Cardiac fibroblast (primary cell): Measurements from ENCODE around the gene ENGASE.

Experiments
- DNase-seq, 2 donors: peaks; one replicate each; pipeline versions ENCODE4 v3.0.0 to v3.0.0-alpha.2; 2010; ENCODE audit warnings: low read depth in 2 of 2
- H3K4me3 ChIP-seq, 2 donors: replicated peaks in 1 of 2; 1 replicate in 1 of 2; 2 replicates in 1 of 2; pipeline ENCODE4 v1.5.1; 2011; ENCODE audit warnings: low read depth in 2 of 2, low read length in 2 of 2, mild to moderate bottlenecking in 2 of 2, moderate library complexity in 1 of 2
- TF ChIP-seq, protein P1 (sequence below): IDR thresholded peaks from one replicate; pipeline ENCODE4 v1.5.1; 2011; ENCODE audit warnings: low read depth, mild to moderate bottlenecking, low read length, inconsistent platforms

Gene ENGASE

DNA sequence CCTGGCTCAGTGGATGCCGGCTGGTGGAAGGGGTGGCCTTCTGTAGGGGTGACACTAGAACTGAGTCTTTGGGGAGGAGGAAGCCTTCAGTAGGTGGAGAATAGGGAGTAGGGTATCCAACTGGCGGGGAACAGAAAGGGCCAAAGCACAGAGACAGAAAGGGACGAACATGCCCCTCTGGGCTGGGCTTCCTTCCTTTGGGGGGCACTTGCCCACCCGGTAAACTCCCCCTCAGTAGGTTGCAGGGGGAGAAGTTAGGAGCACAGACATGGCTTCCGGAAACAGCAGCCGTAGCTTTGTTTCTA, 774 bp downstream of the ENGASE start:
- DNase-seq = peak in 1 of 2 donors; percentile 14
- H3K4me3 ChIP-seq = peak overlapping the region; percentile 66 to 73
- TF ChIP-seq, protein P1, sequence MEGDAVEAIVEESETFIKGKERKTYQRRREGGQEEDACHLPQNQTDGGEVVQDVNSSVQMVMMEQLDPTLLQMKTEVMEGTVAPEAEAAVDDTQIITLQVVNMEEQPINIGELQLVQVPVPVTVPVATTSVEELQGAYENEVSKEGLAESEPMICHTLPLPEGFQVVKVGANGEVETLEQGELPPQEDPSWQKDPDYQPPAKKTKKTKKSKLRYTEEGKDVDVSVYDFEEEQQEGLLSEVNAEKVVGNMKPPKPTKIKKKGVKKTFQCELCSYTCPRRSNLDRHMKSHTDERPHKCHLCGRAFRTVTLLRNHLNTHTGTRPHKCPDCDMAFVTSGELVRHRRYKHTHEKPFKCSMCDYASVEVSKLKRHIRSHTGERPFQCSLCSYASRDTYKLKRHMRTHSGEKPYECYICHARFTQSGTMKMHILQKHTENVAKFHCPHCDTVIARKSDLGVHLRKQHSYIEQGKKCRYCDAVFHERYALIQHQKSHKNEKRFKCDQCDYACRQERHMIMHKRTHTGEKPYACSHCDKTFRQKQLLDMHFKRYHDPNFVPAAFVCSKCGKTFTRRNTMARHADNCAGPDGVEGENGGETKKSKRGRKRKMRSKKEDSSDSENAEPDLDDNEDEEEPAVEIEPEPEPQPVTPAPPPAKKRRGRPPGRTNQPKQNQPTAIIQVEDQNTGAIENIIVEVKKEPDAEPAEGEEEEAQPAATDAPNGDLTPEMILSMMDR = no peak

DNA sequence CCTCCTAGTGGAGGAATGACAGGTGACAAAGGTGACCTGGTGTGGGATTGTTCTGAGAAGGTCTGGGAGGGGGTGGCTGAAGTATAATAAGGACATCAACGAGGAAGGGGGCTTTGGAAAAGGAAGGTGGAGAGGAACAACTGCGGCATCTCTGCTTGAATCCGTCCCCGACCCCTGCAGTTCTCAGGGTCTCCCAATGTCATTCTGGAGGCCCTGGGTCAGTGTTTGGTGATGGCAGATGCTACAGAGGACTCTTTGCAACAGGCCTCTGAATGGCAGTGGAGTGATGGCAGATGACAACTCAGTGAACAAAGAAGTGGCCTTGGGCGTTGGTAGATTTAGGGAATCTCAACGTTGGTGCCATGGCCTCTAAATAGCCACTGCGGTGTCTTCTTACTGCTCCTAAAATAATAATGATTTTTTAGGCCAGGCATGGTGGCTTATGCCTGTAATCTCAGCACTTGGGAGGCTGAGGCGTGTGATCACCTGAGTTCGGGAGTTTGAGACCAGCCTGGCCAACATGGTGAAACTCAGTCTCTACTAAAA, 1.3 kb downstream of the ENGASE start:
- peak overlapping the region; percentile 66 to 73 for H3K4me3 ChIP-seq
- no peak for DNase-seq
- TF ChIP-seq, protein P1 = no peak

DNA sequence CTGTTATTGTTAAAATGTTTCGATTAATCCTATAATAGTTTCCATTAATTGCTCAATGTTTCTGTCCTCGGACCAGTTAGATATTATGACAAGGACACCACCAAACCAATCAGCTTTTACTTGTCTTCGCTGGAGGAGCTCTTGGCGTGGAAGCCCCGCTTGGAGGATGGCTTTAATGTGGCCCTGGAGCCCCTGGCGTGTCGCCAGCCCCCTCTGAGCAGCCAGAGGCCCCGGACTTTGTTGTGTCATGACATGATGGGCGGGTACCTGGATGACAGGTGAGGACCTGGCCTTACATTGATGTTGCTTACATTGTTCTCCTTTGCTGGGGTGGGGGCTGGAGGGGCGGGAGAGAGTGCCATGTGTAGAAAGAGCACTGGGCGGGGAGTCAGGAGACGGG, 3.0 kb downstream of the ENGASE start:
- no peak overlapping the region for H3K4me3 ChIP-seq
- no peak for DNase-seq
- TF ChIP-seq, protein P1 = no peak

DNA sequence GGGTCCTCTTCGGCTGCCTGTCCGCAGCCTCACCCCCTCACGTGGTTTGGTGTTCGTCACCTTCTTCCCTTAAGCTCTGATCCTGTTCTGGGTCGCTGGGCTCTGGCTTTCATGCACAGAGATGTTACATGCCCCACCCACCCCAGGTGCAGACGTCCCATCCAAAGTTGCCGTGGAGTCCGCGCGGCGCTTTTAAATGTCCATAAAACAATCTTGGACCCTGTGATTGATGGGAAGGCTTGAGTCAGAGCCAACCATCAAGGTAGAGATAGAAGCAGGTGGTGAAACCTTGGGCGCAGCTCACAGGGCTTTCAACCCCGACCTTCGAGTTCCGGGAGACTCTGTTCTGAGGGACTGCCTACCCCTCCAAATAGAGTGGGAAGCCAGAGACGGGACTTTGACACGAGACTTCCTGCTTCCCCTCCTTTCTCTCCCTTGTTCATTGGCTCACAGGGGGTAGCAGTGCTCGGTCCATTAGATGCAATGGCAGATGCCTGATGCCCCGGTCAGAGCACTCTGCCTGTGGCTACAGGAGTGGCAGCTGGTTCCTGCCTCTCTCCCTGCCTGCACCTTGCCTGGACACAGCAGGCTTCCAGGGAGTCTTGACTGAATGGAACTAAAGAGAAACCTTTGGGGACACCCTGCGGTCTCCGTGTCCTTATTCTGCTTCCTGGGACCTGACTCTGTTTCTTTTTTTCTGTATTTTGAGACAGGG, 4.0 kb downstream of the ENGASE start:
- H3K4me3 ChIP-seq = no peak overlapping the region
- TF ChIP-seq, protein P1 = no peak
- no peak for DNase-seq

DNA sequence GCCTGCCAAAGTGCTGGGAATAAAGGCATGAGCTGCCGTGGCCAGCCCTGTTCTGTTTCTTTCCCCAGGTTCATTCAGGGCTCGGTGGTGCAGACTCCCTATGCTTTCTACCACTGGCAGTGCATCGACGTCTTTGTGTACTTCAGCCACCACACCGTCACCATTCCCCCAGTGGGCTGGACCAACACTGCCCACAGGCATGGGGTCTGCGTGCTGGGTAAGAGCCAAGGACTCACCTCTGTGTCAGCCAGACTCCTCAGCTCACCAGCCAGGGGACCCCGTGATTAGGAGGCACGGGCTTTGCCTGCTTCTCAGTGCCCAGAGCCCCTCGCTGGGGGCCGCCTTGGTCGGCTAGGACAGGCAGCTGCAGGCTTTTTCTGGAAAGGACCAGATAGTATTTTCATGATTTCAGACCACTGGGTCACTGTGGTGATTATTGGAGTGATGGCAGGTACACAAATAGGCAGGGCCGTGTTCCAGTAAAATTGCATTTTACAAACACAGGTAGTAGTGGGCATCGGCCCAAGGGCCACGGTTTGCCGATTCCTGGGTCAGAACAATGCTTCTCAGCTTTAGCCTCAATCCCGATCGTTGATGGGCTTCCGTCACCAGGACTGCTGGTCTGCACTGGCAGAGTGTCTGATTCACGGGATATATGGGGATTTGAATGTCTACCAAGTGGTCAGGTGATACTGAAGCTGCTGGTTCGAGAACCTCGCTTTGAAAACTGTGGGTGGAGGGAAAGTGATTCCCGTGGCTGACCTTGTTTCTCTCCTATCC, 5.0 kb downstream of the ENGASE start:
- no peak overlapping the region for H3K4me3 ChIP-seq
- TF ChIP-seq, protein P1 = no peak
- DNase-seq = no peak

DNA sequence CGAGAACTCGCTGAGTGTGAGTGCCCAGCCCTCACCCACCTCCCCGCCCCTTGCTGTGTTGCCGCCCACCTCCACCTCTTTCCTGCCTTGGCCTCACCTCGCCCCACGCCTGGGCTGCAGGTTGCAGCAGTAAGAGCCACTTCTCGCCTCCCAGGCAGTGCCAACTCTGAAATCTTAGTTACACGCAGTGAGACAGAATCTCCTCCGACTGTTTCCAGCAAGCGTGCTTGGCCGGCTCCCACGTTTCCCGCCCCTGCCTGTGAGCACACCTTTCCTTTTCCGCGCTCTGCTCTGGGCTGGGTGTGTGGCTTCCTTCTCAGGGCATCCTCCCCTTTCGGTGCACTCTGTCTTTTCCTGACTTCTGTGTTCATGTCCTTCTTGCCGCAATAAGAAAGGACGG, 5.7 kb downstream of the ENGASE start:
- DNase-seq = no peak
- H3K4me3 ChIP-seq = no peak overlapping the region
- TF ChIP-seq, protein P1 = no peak
